H1 (cell line): Measurements from ENCODE around the gene ERC1. TPM values are rescaled to one million over a fixed set of nuclear protein-coding genes. Genes with fewer than 3 reads are reported as not detected.

Experiments
- ASH2L ChIP-seq: fragments of 200-600, 300-600 bp; sonication (generic); IDR thresholded peaks from one replicate; pipeline ENCODE4 v1.7.1; 2017; ENCODE audit warnings: low read length
- CBX8 ChIP-seq: fragments of 300-800, 300-1000 bp; sonication (generic); IDR thresholded peaks from 2 replicates; pipeline ENCODE4 v1.7.1; 2016; ENCODE audit warnings: low read depth, low read length, borderline replicate concordance
- CEBPB ChIP-seq: IDR thresholded peaks from 2 replicates; pipeline ENCODE4 v1.6.1; 2012; ENCODE audit warnings: low read depth, low read length
- CREB1 ChIP-seq: IDR thresholded peaks from 2 replicates; pipeline ENCODE4 v1.6.1; 2012; ENCODE audit warnings: inconsistent platforms
- EGR1 ChIP-seq: IDR thresholded peaks from 2 replicates; pipeline ENCODE4 v1.6.1; 2011; ENCODE audit warnings: low read depth, low read length, borderline replicate concordance
- GTF2F1 ChIP-seq: IDR thresholded peaks from 2 replicates; pipeline ENCODE4 v1.6.1; 2012; ENCODE audit warnings: low read depth, low read length, improper control_type of control experiment, borderline replicate concordance
- HDAC2 ChIP-seq, 2 experiments: fragments of 300-600 bp in 1 of 2; sonication (generic) in 1 of 2; IDR thresholded peaks; 2 replicates each; pipeline ENCODE4 v1.6.1; 2011 to 2012; ENCODE audit warnings: low read depth in 2 of 2, low read length in 2 of 2, mild to moderate bottlenecking in 2 of 2, moderate library complexity in 2 of 2, borderline replicate concordance in 1 of 2, inconsistent platforms in 1 of 2
- KDM5A ChIP-seq: fragments of 200-600 bp; IDR thresholded peaks from 2 replicates; pipeline ENCODE4 v1.7.1; 2012; ENCODE audit warnings: mild to moderate bottlenecking, low read length, inconsistent platforms, mixed read lengths
- MAX ChIP-seq: IDR thresholded peaks from 2 replicates; pipeline ENCODE4 v1.6.1; 2012; ENCODE audit warnings: inconsistent platforms
- NRF1 ChIP-seq: IDR thresholded peaks from 2 replicates; pipeline ENCODE4 v1.6.1; 2011; ENCODE audit warnings: mild to moderate bottlenecking, low read depth, low read length, improper control_type of control experiment
- PHF8 ChIP-seq: fragments of 200-600 bp; sonication (generic); conservative IDR thresholded peaks from 2 replicates; pipeline ENCODE4 v1.7.1; 2012; ENCODE audit warnings: low read depth, mild to moderate bottlenecking, inconsistent platforms, low read length, moderate library complexity
- RBBP5 ChIP-seq: IDR thresholded peaks from 2 replicates; pipeline ENCODE4 v1.7.1; 2012; ENCODE audit warnings: low read depth, mild to moderate bottlenecking, inconsistent platforms, low read length, moderate library complexity, borderline replicate concordance
- RFX5 ChIP-seq: IDR thresholded peaks from 2 replicates; pipeline ENCODE4 v1.6.1; 2011; ENCODE audit warnings: low read depth, low read length, improper control_type of control experiment, borderline replicate concordance
- SIRT6 ChIP-seq: IDR thresholded peaks from one replicate; pipeline ENCODE4 v1.7.1; 2012; ENCODE audit warnings: low read length, inconsistent platforms
- SP2 ChIP-seq: IDR thresholded peaks from 2 replicates; pipeline ENCODE4 v1.6.1; 2012; ENCODE audit warnings: mild to moderate bottlenecking, low read length, inconsistent platforms
- SUZ12 ChIP-seq: fragments of 200-600 bp; sonication (generic); IDR thresholded peaks from 2 replicates; pipeline ENCODE4 v1.6.1; 2012; ENCODE audit warnings: mild to moderate bottlenecking, inconsistent platforms, low read length, moderate library complexity, mixed read lengths
- TAF1 ChIP-seq: IDR thresholded peaks from 2 replicates; pipeline ENCODE4 v1.6.1; 2011; ENCODE audit warnings: mild to moderate bottlenecking, low read depth, low read length
- TAF7 ChIP-seq: optimal IDR thresholded peaks from 2 replicates; pipeline ENCODE3; 2011; ENCODE audit warnings: low read depth, mild to moderate bottlenecking, inconsistent platforms, low read length, moderate library complexity, borderline replicate concordance
- TEAD4 ChIP-seq: IDR thresholded peaks from 2 replicates; pipeline ENCODE4 v1.6.1; 2012; ENCODE audit warnings: low read depth, low read length, inconsistent platforms, mixed read lengths
- polyA plus RNA-seq, 7 experiments: library from polyadenylated mRNA; depleted of rRNA in 3 of 7; stranded (reverse) in 5 of 7; unstranded in 2 of 7; fragments of >200 nt in 5 of 7; fragments of 200-250 nt in 2 of 7; gene quantifications; 1 replicate in 5 of 7; 2 replicates in 1 of 7; 4 replicates in 1 of 7; pipeline versions ENCODE4 v1.2.1 to v1.2.3, GENCODE V29; 2011 to 2013; ENCODE audit warnings: missing spikeins in 2 of 7, mixed read lengths in 2 of 7
- total RNA-seq: library from RNA; stranded (reverse); fragmentation: NEBNext Ultra II Directional; extraction: Animal tissue kit (Norgen Biotek cat#: 25700); gene quantifications from 2 replicates; pipeline ENCODE4 v1.2.1, GENCODE V29; 2021

The ERC1 gene
- total and polyA plus RNA-seq, 2 of the 8 experiments (the other 6 are each of a cell fraction or from before 2014, with no cell fraction given): 7.8 to 45.7 TPM

GRCh38 chr12:1523558-1524050 is 532.6 kb downstream of the ERC1 start (continued):
- TF ChIP-seq CBX8 (no peak), NRF1 (no peak), HDAC2 (IDR thresholded peaks at IDR 0.05; ENCODE audit: borderline replicate concordance in 1 of 2, low read depth in 2 of 2, low read length in 2 of 2) (no peak), PHF8 (no peak), CREB1 (no peak), SUZ12 (0 out of 2 replicates have a peak, but pooled peaks have one; percentile 25), ASH2L (peak; percentile 76), EGR1 (0 out of 2 replicates have a peak, but pooled peaks have one; percentile 33), TEAD4 (peak; percentile 91), SIRT6 (no peak), KDM5A (no peak), CEBPB (no peak), TAF1 (no peak), RBBP5 (peak; percentile 70; the same call in 1 of the 2 replicates), GTF2F1 (no peak), TAF7 (no peak), RFX5 (no peak), SP2 (no peak), MAX (no peak)
